Measurements from ENCODE around the gene CUL2.
A peak's percentile ranks its signal among the peaks of the same experiment; 100 is the strongest.

CUL2 gene

GRCh38 chr10:35090162-35090954, at the start of gene CUL2:
TSS of gene CUL2 (minus strand) at chr10:35090341. CDS start at chr10:35071317, 19,024 bp downstream.
- Histone ChIP-seq H3K27ac (peak within 1 kb of the TSS; percentile 94), H3K4me3 (ENCODE audit: low read depth, low read length) (peak within 1 kb of the TSS; percentile 69), H3K36me3 (no peaks in the 10 kb centered on the region), H3K27me3 (ENCODE audit: insufficient read depth, low read depth, severe bottlenecking) (no peaks in the 10 kb centered on the region), H3K9me3 (ENCODE audit: severe bottlenecking) (no peaks in the 10 kb centered on the region)
- DNase-seq = peak; percentile 88
- TF ChIP-seq, protein P1, sequence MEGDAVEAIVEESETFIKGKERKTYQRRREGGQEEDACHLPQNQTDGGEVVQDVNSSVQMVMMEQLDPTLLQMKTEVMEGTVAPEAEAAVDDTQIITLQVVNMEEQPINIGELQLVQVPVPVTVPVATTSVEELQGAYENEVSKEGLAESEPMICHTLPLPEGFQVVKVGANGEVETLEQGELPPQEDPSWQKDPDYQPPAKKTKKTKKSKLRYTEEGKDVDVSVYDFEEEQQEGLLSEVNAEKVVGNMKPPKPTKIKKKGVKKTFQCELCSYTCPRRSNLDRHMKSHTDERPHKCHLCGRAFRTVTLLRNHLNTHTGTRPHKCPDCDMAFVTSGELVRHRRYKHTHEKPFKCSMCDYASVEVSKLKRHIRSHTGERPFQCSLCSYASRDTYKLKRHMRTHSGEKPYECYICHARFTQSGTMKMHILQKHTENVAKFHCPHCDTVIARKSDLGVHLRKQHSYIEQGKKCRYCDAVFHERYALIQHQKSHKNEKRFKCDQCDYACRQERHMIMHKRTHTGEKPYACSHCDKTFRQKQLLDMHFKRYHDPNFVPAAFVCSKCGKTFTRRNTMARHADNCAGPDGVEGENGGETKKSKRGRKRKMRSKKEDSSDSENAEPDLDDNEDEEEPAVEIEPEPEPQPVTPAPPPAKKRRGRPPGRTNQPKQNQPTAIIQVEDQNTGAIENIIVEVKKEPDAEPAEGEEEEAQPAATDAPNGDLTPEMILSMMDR (IDR thresholded peaks at IDR 0.05; ENCODE audit: low read depth, low read length) = no peak

- no peak overlapping the region for H3K27ac ChIP-seq
- TF ChIP-seq, protein P1 (IDR thresholded peaks at IDR 0.05; ENCODE audit: low read depth, low read length) = no peak
- DNase-seq = no peak
- H3K9me3 ChIP-seq (ENCODE audit: severe bottlenecking) = no peaks in the 10 kb centered on the region
- H3K4me3 ChIP-seq (ENCODE audit: low read depth, low read length) = no peak overlapping the region
- H3K27me3 ChIP-seq (ENCODE audit: insufficient read depth, low read depth, severe bottlenecking) = no peaks in the 10 kb centered on the region
- H3K36me3 ChIP-seq = no peaks in the 10 kb centered on the region
Measured at GRCh38 chr10:35136263-35136815, 46.2 kb upstream of the CUL2 start.

DNA sequence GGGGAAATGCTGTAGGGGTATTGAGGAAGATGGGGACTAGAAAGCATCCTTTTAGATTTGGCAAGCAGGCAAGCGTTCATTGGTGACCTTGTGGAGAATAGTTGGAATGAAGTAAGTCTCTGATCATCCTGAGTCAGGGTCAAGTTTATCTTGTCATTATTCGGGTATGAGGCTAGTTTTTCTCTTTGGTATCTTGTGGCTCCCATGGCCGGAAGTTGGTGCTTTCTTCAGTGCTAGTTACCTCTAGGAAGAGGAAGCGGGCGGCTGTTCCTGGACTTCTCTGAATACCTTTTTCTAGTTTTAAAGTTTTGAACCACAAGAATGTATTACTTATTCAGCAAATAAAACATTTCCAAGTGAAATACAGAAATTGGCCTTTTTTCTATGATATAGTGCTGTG, 45.7 kb upstream of the CUL2 start:
- H3K4me3 ChIP-seq (ENCODE audit: low read depth, low read length) = no peak overlapping the region
- TF ChIP-seq, protein P1 (IDR thresholded peaks at IDR 0.05; ENCODE audit: low read depth, low read length) = no peak
- no peaks in the 10 kb centered on the region for H3K36me3 ChIP-seq
- no peaks in the 10 kb centered on the region for H3K27me3 ChIP-seq (ENCODE audit: insufficient read depth, low read depth, severe bottlenecking)
- H3K27ac ChIP-seq = no peak overlapping the region
- H3K9me3 ChIP-seq (ENCODE audit: severe bottlenecking) = no peaks in the 10 kb centered on the region
- DNase-seq = no peak

DNA sequence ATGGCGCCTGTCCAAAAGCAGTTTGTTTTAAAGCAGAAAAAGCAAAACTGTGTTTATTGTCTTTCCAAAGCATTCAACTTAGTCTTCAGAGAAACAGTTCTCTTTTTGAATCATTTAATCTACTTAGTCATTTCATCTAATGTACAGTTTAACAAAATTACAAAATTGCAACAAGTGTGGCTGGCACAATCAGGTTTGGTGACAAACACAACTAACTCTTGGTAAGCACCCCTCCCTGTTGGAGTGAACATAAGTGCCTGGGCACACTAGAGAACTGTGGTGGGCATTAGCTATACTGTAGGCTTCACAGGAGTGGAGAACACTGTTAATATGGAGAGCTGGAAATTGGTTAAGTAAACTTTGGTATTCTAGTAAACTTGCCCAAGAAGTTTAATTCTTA, 43.4 kb upstream of the CUL2 start:
- Histone ChIP-seq H3K9me3 (ENCODE audit: severe bottlenecking) (no peaks in the 10 kb centered on the region), H3K36me3 (no peaks in the 10 kb centered on the region), H3K4me3 (ENCODE audit: low read depth, low read length) (no peak overlapping the region), H3K27me3 (ENCODE audit: insufficient read depth, low read depth, severe bottlenecking) (no peaks in the 10 kb centered on the region), H3K27ac (no peak overlapping the region)
- DNase-seq = no peak
- TF ChIP-seq, protein P1 (IDR thresholded peaks at IDR 0.05; ENCODE audit: low read depth, low read length) = no peak

GRCh38 chr10:35132727-35133126, 42.6 kb upstream of the CUL2 start:
- TF ChIP-seq, protein P1 (IDR thresholded peaks at IDR 0.05; ENCODE audit: low read depth, low read length) = no peak
- H3K27me3 ChIP-seq (ENCODE audit: insufficient read depth, low read depth, severe bottlenecking) = no peaks in the 10 kb centered on the region
- H3K9me3 ChIP-seq (ENCODE audit: severe bottlenecking) = no peaks in the 10 kb centered on the region
- H3K36me3 ChIP-seq = no peaks in the 10 kb centered on the region
- DNase-seq = no peak
- H3K4me3 ChIP-seq (ENCODE audit: low read depth, low read length) = no peak overlapping the region
- no peak overlapping the region for H3K27ac ChIP-seq

Data from WERI-Rb-1 (cell line).